ACC112 (cell line): Measurements from ENCODE around the gene ZNF35.

Experiments used
- H2AFZ ChIP-seq: fragments of 200-600 bp; sonication (generic); one replicate; pipeline ENCODE4 v1.6.0; 2017; ENCODE audit warnings: antibody characterized with exemption, low read length; ENCODE audit not compliant: unreplicated experiment
- H3K27ac ChIP-seq: fragments of 200-600 bp; sonication (generic); 2 replicates; pipeline ENCODE4 v1.5.1; 2014; ENCODE audit warnings: low read depth, mild to moderate bottlenecking, antibody characterized with exemption, low read length, moderate library complexity
- H3K27me3 ChIP-seq: fragments of 200-600 bp; sonication (generic); 2 replicates; pipeline ENCODE4 v1.6.1; 2014; ENCODE audit warnings: mild to moderate bottlenecking, antibody characterized with exemption, low read length, moderate library complexity, mixed read lengths; ENCODE audit not compliant: insufficient read depth
- H3K36me3 ChIP-seq: fragments of 200-600 bp; sonication (generic); 2 replicates; pipeline ENCODE4 v1.6.1; 2016; ENCODE audit warnings: mild to moderate bottlenecking, antibody characterized with exemption, low read length, moderate library complexity, mixed read lengths; ENCODE audit not compliant: insufficient read depth
- H3K4me1 ChIP-seq: fragments of 200-600 bp; sonication (generic); one replicate; pipeline ENCODE4 v1.6.1; 2016; ENCODE audit warnings: low read length, mixed read lengths; ENCODE audit not compliant: insufficient read depth, unreplicated experiment, control insufficient read depth
- H3K4me3 ChIP-seq: fragments of 200-600 bp; sonication (generic); 2 replicates; pipeline ENCODE4 v1.5.1; 2014; ENCODE audit warnings: mild to moderate bottlenecking, low read depth, low read length
- H3K79me2 ChIP-seq: fragments of 200-600 bp; sonication (generic); one replicate; pipeline ENCODE4 v1.6.0; 2016; ENCODE audit warnings: low read length; ENCODE audit not compliant: control insufficient read depth, unreplicated experiment, insufficient read depth

Gene ZNF35

DNA sequence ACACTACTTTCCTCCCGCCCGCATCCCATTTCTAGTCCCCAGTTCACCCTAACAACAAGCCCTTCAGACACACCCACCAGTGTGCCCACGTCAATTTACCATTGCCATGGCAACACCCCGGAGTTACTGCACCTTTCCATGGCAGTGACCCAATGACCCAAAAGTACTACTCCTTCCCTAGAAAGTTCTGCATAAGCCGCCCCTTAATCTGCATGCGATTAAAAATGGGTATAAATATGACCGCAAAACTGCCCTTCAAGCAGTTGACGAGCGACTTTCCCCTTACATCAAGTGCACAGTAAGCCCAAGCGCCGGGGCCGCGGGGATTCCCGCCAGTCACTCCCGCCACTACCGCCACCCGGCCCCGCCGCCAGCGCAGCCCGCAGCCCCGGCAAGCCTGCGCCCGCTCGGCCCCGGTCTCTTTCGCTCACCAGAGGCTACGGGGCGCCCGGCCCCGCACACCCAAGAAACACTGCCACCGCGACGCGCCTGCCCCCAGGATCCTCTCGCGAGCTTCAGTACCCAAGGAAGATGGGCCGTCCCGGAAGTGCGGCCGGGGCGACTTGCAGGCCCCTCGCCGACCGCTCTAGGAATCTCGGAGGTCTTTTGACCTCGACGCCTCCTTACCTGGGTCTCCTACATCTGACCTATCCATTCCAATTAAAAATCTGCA lies 36.7 kb downstream of the ZNF35 start:
- Histone ChIP-seq H2AFZ (peak overlapping the region; percentile 95), H3K4me3 (peak overlapping the region; percentile 84), H3K4me1 (peaks cover 3% of the 10 kb centered on the region), H3K27ac (no peak overlapping the region), H3K27me3 (peaks cover 4% of the 10 kb centered on the region; the same call in 1 of the 2 replicates), H3K36me3 (peaks cover 25% of the 10 kb centered on the region; the same call in 1 of the 2 replicates), H3K79me2 (no peaks in the 10 kb centered on the region)

DNA sequence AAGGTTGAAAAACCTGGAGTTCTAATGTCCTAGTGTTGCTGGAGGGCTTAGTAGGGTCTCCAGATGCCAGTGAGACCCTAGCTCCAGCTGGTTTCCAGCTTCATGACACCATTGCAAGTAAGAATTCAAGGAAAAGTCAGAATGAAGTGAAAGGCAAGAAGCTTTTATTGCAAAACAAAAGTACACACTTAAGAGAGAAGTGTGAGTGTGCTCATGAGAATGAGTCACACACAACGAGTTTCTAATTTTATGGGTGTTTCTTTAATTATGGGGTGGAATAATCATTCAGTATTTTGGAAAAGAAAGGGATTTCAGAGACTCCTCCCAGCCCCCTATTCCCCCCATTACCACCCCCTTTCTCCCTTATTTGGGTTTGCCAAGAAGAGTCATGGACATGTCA lies 39.4 kb downstream of the ZNF35 start:
- Histone ChIP-seq H3K4me1 (peaks cover 3% of the 10 kb centered on the region), H3K36me3 (peaks cover 13% of the 10 kb centered on the region; the same call in 1 of the 2 replicates), H3K4me3 (no peak overlapping the region), H3K27me3 (peaks cover 20% of the 10 kb centered on the region; the same call in 1 of the 2 replicates), H3K27ac (no peak overlapping the region), H2AFZ (no peak overlapping the region), H3K79me2 (no peaks in the 10 kb centered on the region)
